HL-60 (cell line): ENCODE measurements around the gene CYSRT1.

Experiments used
- CTCF ChIP-seq: IDR thresholded peaks from one replicate; pipeline ENCODE4 v1.5.1; 2011; ENCODE audit warnings: low read length, control low read depth, inconsistent platforms; ENCODE audit not compliant: insufficient read depth
- GABPA ChIP-seq: IDR thresholded peaks from 2 replicates; pipeline ENCODE4 v1.6.1; 2012; ENCODE audit warnings: low read depth
- POLR2AphosphoS5 ChIP-seq: IDR thresholded peaks from 2 replicates; pipeline ENCODE4 v1.6.1; 2012; ENCODE audit warnings: low read depth
- REST ChIP-seq: IDR thresholded peaks from 2 replicates; pipeline ENCODE4 v1.6.1; 2012; ENCODE audit warnings: low read depth; ENCODE audit not compliant: insufficient replicate concordance

- TF ChIP-seq GABPA (no peak), CTCF (no peak), POLR2AphosphoS5 (no peak), REST (no peak)
Measured at GRCh38 chr9:137241490-137242268, 16.7 kb downstream of the CYSRT1 start.
